ENCODE results near the gene C3orf22.
A peak's percentile ranks its signal among the peaks of the same experiment; 100 is the strongest.
"Not testable (repeated sequence)": the region's sequence is repeated elsewhere in the genome, so short reads cannot be mapped to it uniquely, and the experiment has no call there.

Gene C3orf22

GRCh38 chr3:126558336-126559071 lies at the start of gene C3orf22:
Gene C3orf22, minus strand, starts transcription at chr3:126558932. Its CDS starts 5,542 bp downstream, at chr3:126553390.
- DNase-seq, result no peak

GRCh38 chr3:126607214-126607908 lies 48.6 kb upstream of the C3orf22 start:
- peak; percentile 78 for DNase-seq

GRCh38 chr3:126606001-126606400 lies 47.3 kb upstream of the C3orf22 start:
- DNase-seq, result no peak

- no peak for DNase-seq
These were observed 46.0 kb upstream of the C3orf22 start for GRCh38 chr3:126604691-126605090.

GRCh38 chr3:126599101-126599500 lies 40.4 kb upstream of the C3orf22 start:
- DNase-seq, result no peak

- not testable (repeated sequence) for DNase-seq
These were observed 36.7 kb upstream of the C3orf22 start for GRCh38 chr3:126595479-126595878.

GRCh38 chr3:126591515-126591914 lies 32.8 kb upstream of the C3orf22 start:
- not testable (repeated sequence) for DNase-seq

- no peak for DNase-seq
These were observed 23.6 kb upstream of the C3orf22 start for GRCh38 chr3:126582311-126582710.

- DNase-seq, result no peak
These were observed 22.8 kb upstream of the C3orf22 start for GRCh38 chr3:126581569-126581968.

- DNase-seq, result no peak
These were observed 22.0 kb upstream of the C3orf22 start for GRCh38 chr3:126580746-126581145.

GRCh38 chr3:126578702-126579101 lies 20.0 kb upstream of the C3orf22 start:
- no peak for DNase-seq

- no peak for DNase-seq
These were observed 18.5 kb upstream of the C3orf22 start for GRCh38 chr3:126577261-126577660.

GRCh38 chr3:126573492-126574117 lies 14.9 kb upstream of the C3orf22 start:
- no peak for DNase-seq

- no peak for DNase-seq
These were observed 12.3 kb upstream of the C3orf22 start for GRCh38 chr3:126571078-126571477.

- DNase-seq, result no peak
These were observed 11.4 kb upstream of the C3orf22 start for GRCh38 chr3:126570103-126570541.

GRCh38 chr3:126569390-126569975 lies 10.8 kb upstream of the C3orf22 start:
- no peak for DNase-seq

GRCh38 chr3:126568776-126569342 lies 10.1 kb upstream of the C3orf22 start:
- DNase-seq, result no peak

GRCh38 chr3:126567696-126568438 lies 9.1 kb upstream of the C3orf22 start:
- DNase-seq, result no peak

- no peak for DNase-seq
These were observed 4.1 kb upstream of the C3orf22 start for GRCh38 chr3:126562737-126563276.

GRCh38 chr3:126557761-126558160 lies 971 bp downstream of the C3orf22 start:
- no peak for DNase-seq

- no peak for DNase-seq
These were observed 1.4 kb downstream of the C3orf22 start for GRCh38 chr3:126557415-126557745.

Measured in activated CD4-positive, alpha-beta T cell treated with anti-CD3 and anti-CD28 coated beads, Interleukin-2, amount 50 U/mL, for 16 hours (primary cell).